GM19324 (cell line): ENCODE results near the gene NEDD4L.
"Not testable (repeated sequence)": the region's sequence is repeated elsewhere in the genome, so short reads cannot be mapped to it uniquely, and the experiment has no call there.

ENCODE experiments used
- ATAC-seq: cut with Tn5 transposase; IDR thresholded peaks from one replicate; pipeline ENCODE4 v1.9.1; 2021; ENCODE audit warnings: mild to moderate bottlenecking, moderate library complexity; ENCODE audit not compliant: unreplicated experiment, low FRiP score

NEDD4L gene

DNA sequence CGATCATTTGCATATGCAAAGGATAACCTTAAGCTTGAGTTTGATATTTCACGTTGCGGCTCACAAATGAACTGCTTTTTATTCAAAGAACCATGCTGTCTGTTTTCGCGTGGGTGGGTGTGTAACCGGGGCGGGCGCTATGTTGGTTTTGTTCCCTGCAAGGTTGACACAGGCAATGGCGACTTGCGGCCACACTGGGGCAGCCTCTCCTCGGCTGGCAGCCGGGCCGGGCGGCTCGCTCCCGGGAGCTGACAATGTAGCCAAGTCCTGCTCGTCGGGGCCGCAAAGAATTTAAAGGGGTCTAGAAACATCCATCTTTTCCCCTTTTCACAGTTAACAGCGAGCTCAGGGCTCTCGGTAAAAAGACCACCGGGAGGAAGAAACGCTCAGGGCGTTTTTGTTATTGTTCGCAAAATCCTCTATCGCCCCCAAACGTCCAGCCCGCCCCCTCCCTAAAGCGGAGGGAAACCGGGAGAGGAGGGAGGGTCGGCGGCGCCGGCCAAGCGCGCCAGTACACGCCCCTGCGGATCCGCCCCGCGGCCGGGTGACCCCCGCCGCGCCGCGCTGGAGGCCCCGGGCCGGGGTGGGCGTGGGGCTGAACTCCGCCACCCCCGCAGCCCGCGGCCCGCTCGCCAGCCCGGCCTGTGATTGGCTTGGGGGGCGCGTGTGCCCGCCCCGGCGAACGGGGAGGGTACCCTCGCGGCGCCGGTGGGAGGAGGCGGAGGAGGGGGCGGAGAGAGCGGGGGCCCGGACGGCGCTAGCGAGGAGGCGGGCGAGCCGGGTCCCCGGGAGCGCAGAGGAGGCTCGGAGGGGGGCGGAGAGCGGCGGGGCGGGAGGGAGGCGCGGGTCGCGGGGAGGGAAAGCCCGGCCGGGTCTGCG is at the start of gene NEDD4L:
Gene NEDD4L, plus strand, starts transcription at position 736 of the 879 bp plus-strand sequence. CDS start 435 bp downstream, outside the sequence.
- ATAC-seq: peak; percentile 83

DNA sequence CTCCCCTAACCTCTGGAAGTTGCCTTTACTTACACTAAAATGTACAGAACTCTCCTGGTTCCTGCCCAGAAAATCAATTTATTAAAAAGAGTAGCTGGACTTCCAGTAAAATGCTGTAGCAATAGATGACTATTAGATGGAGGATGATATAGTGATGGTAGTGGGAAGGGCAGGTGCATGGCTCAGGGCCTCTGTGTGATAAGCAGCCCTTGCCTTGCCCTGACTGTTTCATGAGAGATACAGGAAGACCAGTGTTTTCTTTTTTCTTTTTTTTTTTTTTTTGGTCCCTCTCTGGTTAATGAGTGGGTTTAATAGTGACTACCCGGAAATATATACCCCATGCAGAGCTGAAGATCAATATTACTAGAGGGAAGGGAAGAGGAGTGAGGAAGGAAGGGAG is 48.7 kb upstream of the NEDD4L start:
- no peak for ATAC-seq

DNA sequence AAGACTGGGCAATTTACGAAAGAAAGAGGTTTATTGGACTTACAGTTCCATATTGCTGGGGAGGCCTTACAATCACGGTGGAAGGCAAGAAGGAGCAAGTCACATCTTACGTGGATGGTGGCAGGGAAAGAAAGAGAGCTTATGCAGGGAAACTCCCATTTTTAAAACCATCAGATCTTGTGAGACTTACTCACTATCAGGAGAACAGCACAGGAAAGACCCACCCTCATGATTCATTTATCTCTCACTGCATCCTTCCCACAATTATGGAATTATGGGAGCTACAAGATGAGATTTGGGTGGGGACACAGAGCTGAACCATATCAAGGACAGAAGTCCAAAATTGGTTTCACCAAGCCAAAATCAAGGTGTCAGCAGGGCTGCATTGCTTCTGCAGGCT is 47.1 kb upstream of the NEDD4L start:
- ATAC-seq: not testable (repeated sequence)

DNA sequence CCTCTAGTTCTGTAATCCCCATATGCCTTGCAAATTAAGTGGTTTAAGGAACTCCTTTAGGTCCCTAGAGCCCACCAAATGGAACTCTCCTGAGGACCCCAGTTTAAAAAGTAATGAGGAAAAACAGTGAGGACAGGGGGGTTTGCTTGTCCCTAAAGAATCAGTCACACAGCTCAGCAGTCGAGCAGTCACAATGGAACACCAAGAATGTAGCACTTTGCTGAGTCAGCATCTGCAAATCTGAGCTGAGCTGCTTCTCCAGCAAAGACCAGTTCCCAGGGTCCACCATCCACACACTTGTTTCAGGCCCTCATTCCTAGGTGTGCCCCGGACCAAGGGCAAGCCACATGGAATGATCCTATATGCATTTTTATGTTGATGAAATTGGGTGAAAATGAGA is 46.2 kb upstream of the NEDD4L start:
- no peak for ATAC-seq

DNA sequence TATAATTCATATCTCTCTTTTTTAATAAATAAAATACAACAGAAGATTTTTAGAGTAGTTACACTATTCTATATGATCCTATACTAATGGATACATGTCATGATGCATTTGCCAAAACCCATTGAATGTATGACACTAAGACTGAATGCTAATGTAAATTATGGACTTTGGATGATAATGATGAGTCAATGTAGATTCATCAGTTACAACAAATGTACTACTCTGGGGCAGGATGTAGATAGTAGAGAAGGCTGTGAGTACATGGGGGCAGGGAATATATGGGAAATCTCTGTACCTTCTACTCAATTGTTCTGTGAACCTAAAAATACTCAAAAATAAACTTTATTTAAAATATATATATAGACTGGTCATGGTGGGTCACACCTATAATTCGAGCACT is 45.6 kb upstream of the NEDD4L start:
- no peak for ATAC-seq

DNA sequence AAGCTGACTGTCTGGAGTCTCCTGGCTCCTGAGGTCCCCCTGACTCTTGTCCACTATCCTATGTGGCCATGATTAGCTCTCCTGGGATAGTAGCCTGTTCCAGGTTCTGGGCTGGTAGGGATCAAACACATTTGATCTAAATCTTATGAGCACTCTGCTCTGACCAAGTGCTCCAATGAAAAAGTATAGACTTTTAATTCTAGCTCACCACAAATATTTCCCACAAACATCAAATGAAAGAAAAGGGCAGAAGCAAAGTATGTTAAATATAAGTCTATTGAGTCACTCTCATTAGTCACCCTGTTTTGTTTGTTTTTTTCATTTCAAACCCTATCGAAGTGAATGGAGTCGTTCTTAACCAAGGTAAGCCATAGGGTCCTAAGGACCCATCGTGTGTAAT is 39.7 kb upstream of the NEDD4L start:
- no peak for ATAC-seq

DNA sequence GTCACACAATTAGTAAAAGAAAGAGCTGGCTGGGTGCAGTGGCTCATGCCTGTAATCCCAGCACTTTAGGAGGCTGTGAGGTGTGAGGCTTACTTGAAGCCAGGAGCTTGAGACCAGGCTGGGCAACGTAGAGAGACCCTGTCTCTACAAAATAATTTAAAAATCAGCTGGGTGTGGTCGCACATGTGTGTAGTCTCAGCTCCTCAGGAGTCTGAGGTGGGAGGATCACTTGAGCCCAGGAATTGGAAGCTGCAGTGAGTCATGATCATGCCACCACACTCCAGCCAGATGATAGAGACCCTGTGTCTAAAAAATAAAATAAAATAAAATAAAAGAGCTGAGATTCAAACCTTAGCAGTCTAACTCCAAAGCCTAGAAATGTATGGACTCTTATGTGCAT is 39.0 kb upstream of the NEDD4L start:
- ATAC-seq: no peak

DNA sequence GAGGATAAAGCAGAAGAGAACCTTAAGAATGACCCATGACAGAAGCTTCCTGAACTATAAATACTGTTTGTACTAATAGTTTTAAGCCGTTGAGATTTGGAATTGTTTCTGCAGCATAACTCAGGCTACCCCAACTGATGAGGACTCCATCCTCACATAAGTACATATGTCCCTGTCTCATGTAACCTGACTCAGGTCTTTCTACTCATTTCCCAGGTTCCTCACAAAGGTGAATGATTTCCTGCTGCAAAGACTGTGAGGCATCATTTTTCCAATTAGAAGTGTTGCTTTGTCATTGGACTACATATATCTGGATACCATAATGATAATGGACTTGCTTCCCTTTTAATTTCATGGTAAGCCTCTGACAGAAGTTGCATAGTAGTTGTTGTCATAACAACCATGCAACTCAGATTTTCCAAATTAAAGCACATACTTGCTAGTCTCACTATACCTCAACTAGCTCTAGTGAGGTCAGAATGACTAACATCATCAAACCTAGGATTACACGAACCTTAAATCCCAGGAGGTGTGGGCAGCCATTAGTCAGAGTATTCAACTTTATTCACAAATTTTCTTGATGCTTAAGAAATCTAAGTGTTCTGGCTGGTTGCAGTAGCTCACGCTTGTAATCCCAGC is 38.0 kb upstream of the NEDD4L start:
- ATAC-seq: no peak

DNA sequence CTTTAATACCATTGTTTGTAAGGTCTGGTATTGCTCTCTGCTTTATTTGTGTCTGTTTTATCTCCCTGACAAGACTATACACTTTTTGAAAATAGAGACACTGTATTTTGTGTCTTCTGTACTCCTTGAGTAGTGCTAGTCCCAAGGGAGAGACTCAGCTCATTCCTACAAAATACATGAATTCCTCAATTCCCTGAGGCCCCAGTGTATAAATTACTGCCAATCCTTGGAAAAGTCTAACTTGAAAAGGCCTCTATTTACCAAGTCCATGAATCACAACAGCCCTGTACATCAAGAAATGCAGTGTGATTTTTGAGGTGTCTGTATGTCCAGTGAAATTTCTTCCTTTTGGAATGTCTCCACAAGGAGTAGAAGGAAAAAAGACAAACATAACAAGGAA is 34.9 kb upstream of the NEDD4L start:
- no peak for ATAC-seq

DNA sequence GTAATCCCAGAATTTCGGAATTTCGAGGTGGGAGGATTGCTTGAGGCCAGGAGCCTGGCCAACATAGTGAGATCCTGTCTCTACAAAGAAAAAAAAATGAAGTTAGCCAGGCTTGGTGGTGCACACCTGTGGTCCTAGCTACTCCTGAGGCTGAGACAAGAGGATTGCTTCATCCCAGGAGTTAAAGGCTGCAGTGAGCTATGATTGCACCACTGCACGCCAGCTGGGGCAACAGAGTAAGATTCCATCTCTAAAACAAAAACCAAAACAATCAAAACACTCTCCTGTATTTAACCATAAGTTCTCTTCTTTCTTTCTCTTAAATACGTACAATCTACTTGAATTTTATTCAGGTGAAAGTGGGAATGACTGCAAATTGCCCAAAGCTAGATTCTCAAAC is 33.8 kb upstream of the NEDD4L start:
- ATAC-seq: no peak

DNA sequence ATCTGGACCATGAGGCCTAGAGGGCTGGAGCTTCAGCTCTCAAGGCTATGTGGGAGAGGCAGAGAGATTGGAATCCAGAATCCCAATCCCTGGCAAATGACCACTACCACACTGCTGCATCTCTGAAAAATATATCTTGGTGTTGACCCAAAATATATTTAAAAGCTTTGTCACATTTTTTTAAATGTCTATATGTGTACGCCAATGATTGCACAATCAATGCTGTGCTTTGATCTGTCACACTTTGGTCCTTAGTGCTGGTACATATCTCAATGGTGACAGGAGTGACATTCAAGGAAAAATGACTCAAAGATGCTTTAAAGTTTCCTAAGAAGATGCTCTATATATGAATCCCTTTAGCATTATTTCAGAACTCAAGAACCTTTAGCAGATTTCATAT is 31.7 kb upstream of the NEDD4L start:
- ATAC-seq: no peak

DNA sequence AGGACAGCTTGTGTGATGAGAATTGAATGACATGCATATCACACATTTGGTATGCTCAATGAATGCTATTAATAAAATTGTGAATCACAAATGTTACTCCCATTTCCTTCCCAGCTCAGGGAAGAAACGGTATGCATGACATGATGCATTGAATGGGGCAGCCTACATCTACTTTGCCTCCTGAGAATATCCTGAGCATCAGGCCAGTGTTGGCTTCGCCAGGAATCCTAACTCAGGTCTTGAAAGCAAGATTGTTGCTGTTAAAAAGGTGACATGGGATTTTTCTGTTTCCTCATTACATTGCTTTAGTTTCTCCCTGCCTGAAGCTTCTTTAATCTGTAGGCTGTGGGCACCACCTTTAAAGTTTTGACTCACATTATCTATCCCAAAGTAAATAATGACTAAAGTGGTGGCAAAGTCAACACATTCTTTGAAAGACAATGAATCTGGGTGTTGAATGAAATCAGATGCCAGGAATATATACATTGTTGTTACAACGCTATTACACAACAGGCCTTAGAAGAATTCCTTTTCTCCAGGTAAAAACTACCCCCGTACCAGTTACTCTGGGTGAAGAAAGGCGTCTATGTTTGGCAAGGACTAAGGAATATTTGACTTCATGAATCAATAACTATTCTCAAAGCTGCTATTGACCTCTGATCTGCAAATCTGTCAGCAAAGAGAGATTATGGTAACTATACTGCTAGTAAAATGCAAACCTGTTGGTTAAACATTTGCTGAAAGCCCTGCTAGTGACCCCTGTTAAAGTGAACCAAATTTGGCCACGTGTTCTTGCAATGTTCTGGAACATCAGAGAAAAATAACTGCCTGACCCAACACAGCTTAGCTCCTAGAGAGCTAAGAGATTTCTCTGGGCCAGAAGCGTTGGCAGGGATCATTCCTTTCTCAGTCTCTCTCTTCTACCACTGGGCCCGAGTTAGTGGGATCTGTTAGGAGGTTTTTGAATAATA is 30.5 kb upstream of the NEDD4L start:
- no peak for ATAC-seq

DNA sequence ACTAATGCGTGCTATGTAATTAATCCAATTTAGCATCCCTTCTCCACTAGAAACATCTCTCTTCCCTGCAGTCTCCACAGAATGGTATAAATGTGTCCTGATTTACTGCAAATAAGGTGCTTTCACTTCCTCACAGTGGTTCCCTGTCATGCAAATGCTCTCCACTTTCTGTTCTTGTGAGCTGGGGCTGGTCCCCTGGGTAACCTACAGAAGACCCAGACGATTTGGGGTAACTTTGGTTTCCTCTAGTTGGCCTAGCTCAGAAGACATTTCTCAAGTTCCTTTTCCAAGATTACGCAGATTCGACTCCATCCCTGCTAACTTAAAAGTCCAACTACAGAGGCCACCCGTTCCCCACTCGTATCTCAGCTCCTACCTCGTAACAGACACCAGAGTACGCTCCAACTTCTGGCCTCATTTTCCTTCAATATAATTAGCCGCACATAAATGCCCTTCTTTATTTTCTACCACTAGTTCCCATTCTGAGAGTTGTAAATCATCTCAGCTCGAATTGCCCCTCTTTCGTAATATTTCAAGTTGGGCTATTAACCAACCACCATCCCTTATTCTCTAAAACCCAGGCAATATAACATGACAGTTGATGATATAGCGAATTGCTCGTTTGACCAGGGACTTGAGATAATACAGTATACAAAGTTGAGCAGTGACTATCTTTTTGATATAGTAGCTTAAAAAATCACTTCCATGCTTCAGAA is 28.8 kb upstream of the NEDD4L start:
- peak; percentile 96 for ATAC-seq

DNA sequence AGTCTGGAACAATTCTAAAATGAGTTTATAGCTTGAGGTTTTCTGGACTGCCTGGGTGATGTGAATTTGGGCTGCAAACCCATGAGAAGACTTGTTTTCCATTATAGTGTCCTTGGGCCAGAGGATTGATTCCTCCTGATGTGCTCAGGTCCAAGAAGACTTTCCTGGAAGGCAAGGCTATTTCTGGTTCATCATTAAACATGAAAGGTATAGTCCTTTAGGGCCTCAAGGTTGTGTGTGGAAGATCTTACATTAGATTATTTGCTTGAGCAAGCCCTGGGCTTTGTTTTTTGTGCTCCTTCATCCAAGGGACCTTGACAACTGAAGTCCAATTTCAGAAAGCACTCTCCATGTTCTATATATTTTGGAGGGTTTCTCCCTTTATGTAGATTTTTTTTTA is 26.8 kb upstream of the NEDD4L start:
- no peak for ATAC-seq

DNA sequence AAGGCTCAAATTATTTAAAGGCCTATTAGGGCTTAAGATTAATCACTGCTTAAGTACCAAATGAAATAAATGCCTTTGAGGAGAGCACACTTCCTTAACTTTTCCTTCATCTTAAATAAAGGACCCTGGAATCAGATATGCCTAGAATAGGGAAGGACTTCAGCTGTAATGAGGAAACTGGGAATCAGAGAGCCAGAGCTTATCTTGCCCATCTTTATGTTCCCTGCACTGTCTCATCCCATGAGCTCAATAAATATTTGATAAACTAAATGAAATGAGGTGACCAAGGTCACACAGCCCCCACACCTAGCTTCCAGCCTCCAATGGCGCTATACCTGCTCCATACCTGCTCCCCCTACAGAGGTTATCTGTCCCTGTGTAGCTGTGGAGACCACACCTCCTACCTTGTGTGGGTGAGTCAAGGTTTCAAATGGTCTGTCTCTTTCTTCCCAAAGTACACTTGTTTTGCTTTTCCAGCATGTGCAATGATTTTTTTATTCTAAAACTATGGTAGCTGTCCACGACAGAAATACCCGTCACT is 23.4 kb upstream of the NEDD4L start:
- ATAC-seq: no peak

DNA sequence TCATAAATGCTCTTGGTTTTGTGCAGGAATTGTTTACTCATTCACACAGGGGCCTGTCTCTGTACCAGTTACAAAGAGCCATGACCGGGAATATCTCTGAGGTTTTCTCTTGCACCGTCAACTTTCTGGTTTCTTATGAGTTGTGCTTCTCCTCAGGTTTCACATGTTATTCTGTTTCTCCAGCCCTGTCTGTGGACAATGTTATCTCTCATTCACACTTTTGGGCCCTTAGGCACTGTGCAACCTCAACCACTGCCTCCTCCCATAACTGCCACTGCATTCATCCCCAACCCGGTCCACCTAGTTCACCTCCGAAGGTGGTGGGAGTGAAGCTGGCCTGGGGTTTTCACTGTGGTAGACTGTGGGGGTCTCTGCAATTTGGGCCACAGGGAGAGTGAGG is 22.5 kb upstream of the NEDD4L start:
- ATAC-seq: no peak

DNA sequence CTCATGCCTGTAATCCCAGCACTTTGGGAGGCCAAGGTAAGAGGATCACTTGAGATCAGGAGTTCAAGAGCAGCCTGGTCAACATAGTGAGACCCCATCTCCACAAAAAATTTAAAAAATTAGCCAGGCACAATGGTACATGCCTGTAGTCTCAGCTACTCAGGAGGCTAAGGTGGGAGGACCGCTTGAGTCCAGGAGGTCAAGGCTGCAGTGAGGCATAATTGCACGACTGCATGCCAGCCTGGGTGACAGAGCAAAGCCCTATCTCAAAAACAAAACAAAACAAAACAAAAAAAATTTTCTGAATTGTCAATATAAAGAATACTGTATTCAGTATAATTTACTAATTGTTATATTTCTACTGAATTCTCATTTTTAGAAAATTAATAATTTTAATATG is 20.9 kb upstream of the NEDD4L start:
- no peak for ATAC-seq

DNA sequence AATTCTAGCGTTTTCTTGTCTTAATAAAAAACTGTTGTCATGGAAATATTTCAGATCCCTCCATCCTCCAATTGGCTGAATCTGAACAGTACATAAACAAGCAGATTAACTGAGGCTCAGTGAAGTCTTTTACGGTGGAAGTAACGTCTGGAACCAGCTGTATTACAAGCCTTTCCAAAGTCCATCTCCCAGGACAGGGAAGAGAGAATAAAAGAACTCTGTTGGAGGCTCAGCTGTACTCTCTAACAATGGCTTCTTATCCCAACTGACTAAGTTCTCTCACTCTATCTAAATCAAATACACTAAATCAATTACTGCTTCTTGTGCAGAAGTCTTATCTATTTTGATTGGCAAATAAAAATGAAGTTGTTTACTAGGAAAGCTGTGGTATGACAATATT is 19.9 kb upstream of the NEDD4L start:
- ATAC-seq: no peak

DNA sequence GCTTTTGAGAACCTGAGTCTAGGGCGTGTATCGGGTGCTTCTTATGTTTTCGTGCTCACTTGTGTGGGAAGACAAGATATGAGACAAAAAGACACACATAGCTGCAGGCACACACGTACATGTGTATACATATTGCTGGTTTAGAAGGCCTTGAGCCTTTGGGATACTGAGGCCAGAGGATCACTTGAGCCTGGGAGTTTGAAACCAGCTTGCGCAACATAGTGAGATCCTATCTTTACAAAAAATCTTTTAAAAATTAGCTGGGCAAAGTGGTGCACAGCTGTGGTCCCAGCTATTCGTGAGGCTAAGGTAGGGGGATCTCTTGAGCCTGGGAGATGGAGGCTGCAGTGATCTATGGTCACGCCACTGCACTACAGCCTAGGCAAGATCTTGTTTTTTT is 18.8 kb upstream of the NEDD4L start:
- no peak for ATAC-seq

DNA sequence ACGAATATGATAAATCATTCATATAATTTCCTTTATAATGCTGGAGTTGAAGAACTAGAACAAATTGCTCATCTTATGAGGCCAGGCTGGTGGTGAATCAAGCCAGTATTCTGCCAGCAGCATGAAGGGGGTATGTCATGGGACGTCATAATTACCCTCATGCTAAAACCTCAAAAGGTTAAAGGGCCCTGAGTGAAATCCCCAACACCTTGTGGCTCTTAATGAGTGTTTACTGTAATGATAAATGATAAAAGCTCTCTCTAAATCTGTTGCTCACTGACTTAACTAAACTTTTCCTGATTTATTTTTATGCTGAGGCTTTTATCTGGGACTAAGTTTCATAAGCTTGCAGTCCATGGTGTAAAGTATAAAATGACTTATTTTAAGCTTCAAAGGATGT is 18.3 kb upstream of the NEDD4L start:
- ATAC-seq: no peak
